HepG2 (cell line): Measurements from ENCODE around the gene ACTN4. TPM values are rescaled to one million over a fixed set of nuclear protein-coding genes. Genes with fewer than 3 reads are reported as not detected.

Experiments used
- MAX ChIP-seq: IDR thresholded peaks from 2 replicates; pipeline ENCODE4 v1.6.1; 2012; ENCODE audit warnings: inconsistent platforms
- NFYB ChIP-seq: sonication (generic); formaldehyde crosslinking; IDR thresholded peaks from 2 replicates; pipeline ENCODE4 v1.4.0; 2020; ENCODE audit warnings: missing genetic modification reagents
- NR2F6 ChIP-seq, 2 experiments: IDR thresholded peaks; 2 replicates each; pipeline ENCODE4 v1.6.1; 2016; ENCODE audit warnings: antibody characterized with exemption in 1 of 2, mild to moderate bottlenecking in 1 of 2
- NRL ChIP-seq: sonication (generic); formaldehyde crosslinking; IDR thresholded peaks from 2 replicates; pipeline ENCODE4 v1.5.0; 2020; ENCODE audit warnings: missing genetic modification reagents, mild to moderate bottlenecking, moderate library complexity, borderline replicate concordance
- RNF2 ChIP-seq: fragments of 450-650 bp; conservative IDR thresholded peaks from 2 replicates; pipeline ENCODE4 v1.6.1; 2016; ENCODE audit warnings: low read depth
- SP140L ChIP-seq: sonication (generic); formaldehyde crosslinking; IDR thresholded peaks from 2 replicates; pipeline ENCODE4 v1.4.0; 2020; ENCODE audit warnings: missing genetic modification reagents, borderline replicate concordance
- ZBTB2 ChIP-seq: sonication (generic); formaldehyde crosslinking; IDR thresholded peaks from 2 replicates; pipeline ENCODE4 v1.8.0; 2022; ENCODE audit warnings: low read depth, missing genetic modification reagents
- ZNF10 ChIP-seq: sonication (generic); formaldehyde crosslinking; IDR thresholded peaks from 2 replicates; pipeline ENCODE4 v1.4.0; 2020; ENCODE audit warnings: mild to moderate bottlenecking, low read depth, missing genetic modification reagents, borderline replicate concordance
- ZNF280B ChIP-seq: sonication (generic); formaldehyde crosslinking; IDR thresholded peaks from 2 replicates; pipeline ENCODE4 v1.5.0; 2020; ENCODE audit warnings: missing genetic modification reagents, mild to moderate bottlenecking, borderline replicate concordance
- ZNF331 ChIP-seq: sonication (generic); formaldehyde crosslinking; IDR thresholded peaks from 2 replicates; pipeline ENCODE4 v1.4.0; 2020; ENCODE audit warnings: missing genetic modification reagents
- ZNF343 ChIP-seq: sonication (generic); formaldehyde crosslinking; IDR thresholded peaks from 2 replicates; pipeline ENCODE4 v1.4.0; 2020; ENCODE audit warnings: mild to moderate bottlenecking, missing genetic modification reagents
- ZSCAN12 ChIP-seq: sonication (generic); formaldehyde crosslinking; IDR thresholded peaks from 2 replicates; pipeline ENCODE4 v1.9.0; 2021; ENCODE audit warnings: mild to moderate bottlenecking, missing genetic modification reagents
- polyA plus RNA-seq, 8 experiments: library from polyadenylated mRNA; depleted of rRNA in 3 of 8; stranded (reverse) in 7 of 8; unstranded in 1 of 8; fragments of >200 nt; fragmentation: Illumina TruSeq in 4 of 8; extraction: Trizol in 4 of 8; gene quantifications; 2 replicates each; pipeline versions ENCODE4 v1.2.1 to v1.2.3, GENCODE V29; 2011 to 2016; ENCODE audit warnings: low read depth in 4 of 8, missing spikeins in 1 of 8, mixed read lengths in 1 of 8; ENCODE audit not compliant: insufficient read depth in 1 of 8
- total RNA-seq, 5 experiments: library from RNA; depleted of rRNA; stranded (reverse); fragments of >200 nt; fragmentation: Illumina TruSeq; extraction: Trizol; gene quantifications; 2 replicates each; pipeline ENCODE4 v1.2.3, GENCODE V29; 2016; ENCODE audit warnings: low read depth in 1 of 5
- TF ChIP-seq, protein P1 (sequence below): sonication (generic); formaldehyde crosslinking; IDR thresholded peaks from 2 replicates; pipeline ENCODE4 v1.5.1; 2020; ENCODE audit warnings: missing genetic modification reagents, mild to moderate bottlenecking, borderline replicate concordance
- TF ChIP-seq, protein P2 (sequence below): sonication (generic); formaldehyde crosslinking; IDR thresholded peaks from 2 replicates; pipeline ENCODE4 v1.4.0; 2020; ENCODE audit warnings: missing genetic modification reagents
- TF ChIP-seq, protein P3 (sequence below): sonication (generic); formaldehyde crosslinking; IDR thresholded peaks from 2 replicates; pipeline ENCODE4 v1.5.0; 2020; ENCODE audit warnings: mild to moderate bottlenecking, missing genetic modification reagents, borderline replicate concordance

ACTN4 gene
- total and polyA plus RNA-seq, 2 of the 13 experiments (the other 11 are each of a cell fraction or from before 2014, with no cell fraction given): 171 to 192 TPM

DNA sequence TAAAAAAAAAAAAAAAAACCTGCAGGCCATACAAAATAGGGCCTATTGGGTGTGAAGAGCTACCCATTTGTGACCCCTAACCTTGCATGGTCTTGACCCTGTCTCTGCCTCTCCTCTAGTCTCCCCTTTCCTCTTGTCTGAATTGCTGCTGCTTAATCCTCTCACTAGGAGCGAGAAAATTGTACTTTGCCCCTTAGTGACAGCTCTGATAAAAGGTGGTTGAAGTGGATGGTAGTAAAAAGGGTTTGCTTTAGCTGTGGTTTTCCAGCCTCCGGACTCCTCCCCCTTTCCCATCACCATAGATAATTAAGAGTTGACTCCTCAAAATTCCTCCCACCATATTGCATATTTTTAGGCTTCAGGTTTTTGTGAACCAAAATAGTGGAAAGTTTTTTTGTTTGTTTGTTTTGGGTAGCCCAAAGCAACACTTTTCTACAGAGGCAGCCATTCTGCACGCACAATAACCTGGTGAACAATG is 23.5 kb downstream of the ACTN4 start (continued):
- TF ChIP-seq NRL (CRISPR knock-in tag) (no peak), ZNF331 (peak; percentile 17; the same call in 1 of the 2 replicates), RNF2 (no peak), ZNF280B (CRISPR knock-in tag) (no peak), ZSCAN12 (no peak), SP140L (no peak), NR2F6 (IDR thresholded peaks at IDR 0.05) (peak; percentile 58; the same call in 1 of the 2 replicates), NR2F6 (CRISPR knock-in tag; IDR thresholded peaks at IDR 0.05) (peak; percentile 40; the same call in 1 of the 2 replicates), MAX (no peak), ZNF343 (CRISPR knock-in tag) (no peak), NFYB (CRISPR knock-in tag) (no peak), ZNF10 (CRISPR knock-in tag) (no peak), ZBTB2 (CRISPR knock-in tag) (no peak)
- TF ChIP-seq, protein P1, sequence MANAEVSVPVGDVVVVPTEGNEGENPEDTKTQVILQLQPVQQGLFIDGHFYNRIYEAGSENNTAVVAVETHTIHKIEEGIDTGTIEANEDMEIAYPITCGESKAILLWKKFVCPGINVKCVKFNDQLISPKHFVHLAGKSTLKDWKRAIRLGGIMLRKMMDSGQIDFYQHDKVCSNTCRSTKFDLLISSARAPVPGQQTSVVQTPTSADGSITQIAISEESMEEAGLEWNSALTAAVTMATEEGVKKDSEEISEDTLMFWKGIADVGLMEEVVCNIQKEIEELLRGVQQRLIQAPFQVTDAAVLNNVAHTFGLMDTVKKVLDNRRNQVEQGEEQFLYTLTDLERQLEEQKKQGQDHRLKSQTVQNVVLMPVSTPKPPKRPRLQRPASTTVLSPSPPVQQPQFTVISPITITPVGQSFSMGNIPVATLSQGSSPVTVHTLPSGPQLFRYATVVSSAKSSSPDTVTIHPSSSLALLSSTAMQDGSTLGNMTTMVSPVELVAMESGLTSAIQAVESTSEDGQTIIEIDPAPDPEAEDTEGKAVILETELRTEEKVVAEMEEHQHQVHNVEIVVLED: no peak
- TF ChIP-seq, protein P2, sequence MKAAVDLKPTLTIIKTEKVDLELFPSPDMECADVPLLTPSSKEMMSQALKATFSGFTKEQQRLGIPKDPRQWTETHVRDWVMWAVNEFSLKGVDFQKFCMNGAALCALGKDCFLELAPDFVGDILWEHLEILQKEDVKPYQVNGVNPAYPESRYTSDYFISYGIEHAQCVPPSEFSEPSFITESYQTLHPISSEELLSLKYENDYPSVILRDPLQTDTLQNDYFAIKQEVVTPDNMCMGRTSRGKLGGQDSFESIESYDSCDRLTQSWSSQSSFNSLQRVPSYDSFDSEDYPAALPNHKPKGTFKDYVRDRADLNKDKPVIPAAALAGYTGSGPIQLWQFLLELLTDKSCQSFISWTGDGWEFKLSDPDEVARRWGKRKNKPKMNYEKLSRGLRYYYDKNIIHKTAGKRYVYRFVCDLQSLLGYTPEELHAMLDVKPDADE: no peak
- TF ChIP-seq, protein P3, sequence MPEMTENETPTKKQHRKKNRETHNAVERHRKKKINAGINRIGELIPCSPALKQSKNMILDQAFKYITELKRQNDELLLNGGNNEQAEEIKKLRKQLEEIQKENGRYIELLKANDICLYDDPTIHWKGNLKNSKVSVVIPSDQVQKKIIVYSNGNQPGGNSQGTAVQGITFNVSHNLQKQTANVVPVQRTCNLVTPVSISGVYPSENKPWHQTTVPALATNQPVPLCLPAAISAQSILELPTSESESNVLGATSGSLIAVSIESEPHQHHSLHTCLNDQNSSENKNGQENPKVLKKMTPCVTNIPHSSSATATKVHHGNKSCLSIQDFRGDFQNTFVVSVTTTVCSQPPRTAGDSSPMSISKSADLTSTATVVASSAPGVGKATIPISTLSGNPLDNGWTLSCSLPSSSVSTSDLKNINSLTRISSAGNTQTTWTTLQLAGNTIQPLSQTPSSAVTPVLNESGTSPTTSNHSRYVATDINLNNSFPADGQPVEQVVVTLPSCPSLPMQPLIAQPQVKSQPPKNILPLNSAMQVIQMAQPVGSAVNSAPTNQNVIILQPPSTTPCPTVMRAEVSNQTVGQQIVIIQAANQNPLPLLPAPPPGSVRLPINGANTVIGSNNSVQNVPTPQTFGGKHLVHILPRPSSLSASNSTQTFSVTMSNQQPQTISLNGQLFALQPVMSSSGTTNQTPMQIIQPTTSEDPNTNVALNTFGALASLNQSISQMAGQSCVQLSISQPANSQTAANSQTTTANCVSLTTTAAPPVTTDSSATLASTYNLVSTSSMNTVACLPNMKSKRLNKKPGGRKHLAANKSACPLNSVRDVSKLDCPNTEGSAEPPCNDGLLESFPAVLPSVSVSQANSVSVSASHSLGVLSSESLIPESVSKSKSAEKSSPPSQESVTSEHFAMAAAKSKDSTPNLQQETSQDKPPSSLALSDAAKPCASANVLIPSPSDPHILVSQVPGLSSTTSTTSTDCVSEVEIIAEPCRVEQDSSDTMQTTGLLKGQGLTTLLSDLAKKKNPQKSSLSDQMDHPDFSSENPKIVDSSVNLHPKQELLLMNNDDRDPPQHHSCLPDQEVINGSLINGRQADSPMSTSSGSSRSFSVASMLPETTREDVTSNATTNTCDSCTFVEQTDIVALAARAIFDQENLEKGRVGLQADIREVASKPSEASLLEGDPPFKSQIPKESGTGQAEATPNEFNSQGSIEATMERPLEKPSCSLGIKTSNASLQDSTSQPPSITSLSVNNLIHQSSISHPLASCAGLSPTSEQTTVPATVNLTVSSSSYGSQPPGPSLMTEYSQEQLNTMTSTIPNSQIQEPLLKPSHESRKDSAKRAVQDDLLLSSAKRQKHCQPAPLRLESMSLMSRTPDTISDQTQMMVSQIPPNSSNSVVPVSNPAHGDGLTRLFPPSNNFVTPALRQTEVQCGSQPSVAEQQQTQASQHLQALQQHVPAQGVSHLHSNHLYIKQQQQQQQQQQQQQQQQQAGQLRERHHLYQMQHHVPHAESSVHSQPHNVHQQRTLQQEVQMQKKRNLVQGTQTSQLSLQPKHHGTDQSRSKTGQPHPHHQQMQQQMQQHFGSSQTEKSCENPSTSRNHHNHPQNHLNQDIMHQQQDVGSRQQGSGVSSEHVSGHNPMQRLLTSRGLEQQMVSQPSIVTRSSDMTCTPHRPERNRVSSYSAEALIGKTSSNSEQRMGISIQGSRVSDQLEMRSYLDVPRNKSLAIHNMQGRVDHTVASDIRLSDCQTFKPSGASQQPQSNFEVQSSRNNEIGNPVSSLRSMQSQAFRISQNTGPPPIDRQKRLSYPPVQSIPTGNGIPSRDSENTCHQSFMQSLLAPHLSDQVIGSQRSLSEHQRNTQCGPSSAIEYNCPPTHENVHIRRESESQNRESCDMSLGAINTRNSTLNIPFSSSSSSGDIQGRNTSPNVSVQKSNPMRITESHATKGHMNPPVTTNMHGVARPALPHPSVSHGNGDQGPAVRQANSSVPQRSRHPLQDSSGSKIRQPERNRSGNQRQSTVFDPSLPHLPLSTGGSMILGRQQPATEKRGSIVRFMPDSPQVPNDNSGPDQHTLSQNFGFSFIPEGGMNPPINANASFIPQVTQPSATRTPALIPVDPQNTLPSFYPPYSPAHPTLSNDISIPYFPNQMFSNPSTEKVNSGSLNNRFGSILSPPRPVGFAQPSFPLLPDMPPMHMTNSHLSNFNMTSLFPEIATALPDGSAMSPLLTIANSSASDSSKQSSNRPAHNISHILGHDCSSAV (CRISPR knock-in tag): no peak
